ENCODE data around the gene GPC3.

- TF ChIP-seq REST (IDR thresholded peaks at IDR 0.05; ENCODE audit: low read depth): no peak
- no peak for TF ChIP-seq EGR1 (IDR thresholded peaks at IDR 0.05)
Measured at GRCh38 chrX:133983256-133983973, 2.0 kb downstream of the GPC3 start.

All from Ishikawa (cell line).